ENCODE measurements around the gene TRIM26.

TRIM26 gene

GRCh38 chr6:30234356-30234755 lies 21.1 kb upstream of the TRIM26 start:
- Histone ChIP-seq H3F3A (ENCODE audit: insufficient read depth) (no peaks in the 10 kb centered on the region), H2AFZ (ENCODE audit: low read depth, low read length, severe bottlenecking) (no peak overlapping the region), H3K4me2 (ENCODE audit: low read depth, low read length, poor library complexity, severe bottlenecking) (no peak overlapping the region), H3K9me2 (replicated peaks; ENCODE audit: insufficient read depth, low read length) (no peaks in the 10 kb centered on the region), H3K79me2 (ENCODE audit: insufficient read depth, low read length) (no peaks in the 10 kb centered on the region), H3K9me3 (ENCODE audit: insufficient read depth, low read length) (no peaks in the 10 kb centered on the region), H4K20me1 (ENCODE audit: low read depth, low read length) (no peaks in the 10 kb centered on the region), H3K36me3 (ENCODE audit: low read length) (no peaks in the 10 kb centered on the region), H3K27ac (ENCODE audit: low read depth, low read length) (no peak overlapping the region), H3K27me3 (ENCODE audit: low read length) (no peaks in the 10 kb centered on the region), H3K4me3 (ENCODE audit: insufficient read depth, low read length, poor library complexity, severe bottlenecking) (no peak overlapping the region), H3K9ac (ENCODE audit: low read length) (no peak overlapping the region)
- no peak for TF ChIP-seq EZH2phosphoT487 (conservative IDR thresholded peaks at IDR 0.05; ENCODE audit: low read length)
- TF ChIP-seq CTCF (IDR thresholded peaks at IDR 0.05; ENCODE audit: insufficient read depth, low read length, poor library complexity, severe bottlenecking), result no peak

- no peaks in the 10 kb centered on the region for H4K20me1 ChIP-seq (ENCODE audit: low read depth, low read length)
- no peaks in the 10 kb centered on the region for H3K27me3 ChIP-seq (ENCODE audit: low read length)
- H3K79me2 ChIP-seq (ENCODE audit: insufficient read depth, low read length), result no peaks in the 10 kb centered on the region
- H3K27ac ChIP-seq (ENCODE audit: low read depth, low read length), result no peak overlapping the region
- no peaks in the 10 kb centered on the region for H3K9me3 ChIP-seq (ENCODE audit: insufficient read depth, low read length)
- no peaks in the 10 kb centered on the region for H3F3A ChIP-seq (ENCODE audit: insufficient read depth)
- H3K9me2 ChIP-seq (replicated peaks; ENCODE audit: insufficient read depth, low read length), result no peaks in the 10 kb centered on the region
- H3K4me2 ChIP-seq (ENCODE audit: low read depth, low read length, poor library complexity, severe bottlenecking), result no peak overlapping the region
- no peaks in the 10 kb centered on the region for H3K36me3 ChIP-seq (ENCODE audit: low read length)
- no peak overlapping the region for H2AFZ ChIP-seq (ENCODE audit: low read depth, low read length, severe bottlenecking)
- no peak overlapping the region for H3K4me3 ChIP-seq (ENCODE audit: insufficient read depth, low read length, poor library complexity, severe bottlenecking)
- TF ChIP-seq CTCF (IDR thresholded peaks at IDR 0.05; ENCODE audit: insufficient read depth, low read length, poor library complexity, severe bottlenecking) (no peak), EZH2phosphoT487 (conservative IDR thresholded peaks at IDR 0.05; ENCODE audit: low read length) (no peak)
- no peak overlapping the region for H3K9ac ChIP-seq (ENCODE audit: low read length)
These were observed 17.9 kb upstream of the TRIM26 start for GRCh38 chr6:30231067-30231466.

- TF ChIP-seq CTCF (IDR thresholded peaks at IDR 0.05; ENCODE audit: insufficient read depth, low read length, poor library complexity, severe bottlenecking), result no peak
- TF ChIP-seq EZH2phosphoT487 (conservative IDR thresholded peaks at IDR 0.05; ENCODE audit: low read length), result no peak
- no peak overlapping the region for H3K9ac ChIP-seq (ENCODE audit: low read length)
- H3K27ac ChIP-seq (ENCODE audit: low read depth, low read length), result no peak overlapping the region
- peaks cover 18% of the 10 kb centered on the region; the same call in 1 of the 2 replicates for H3K9me3 ChIP-seq (ENCODE audit: insufficient read depth, low read length)
- H3K4me3 ChIP-seq (ENCODE audit: insufficient read depth, low read length, poor library complexity, severe bottlenecking), result no peak overlapping the region
- no peaks in the 10 kb centered on the region for H3F3A ChIP-seq (ENCODE audit: insufficient read depth)
- H3K27me3 ChIP-seq (ENCODE audit: low read length), result no peaks in the 10 kb centered on the region
- no peaks in the 10 kb centered on the region for H3K79me2 ChIP-seq (ENCODE audit: insufficient read depth, low read length)
- peak overlapping the region; percentile 0 for H2AFZ ChIP-seq (ENCODE audit: low read depth, low read length, severe bottlenecking)
- H3K4me2 ChIP-seq (ENCODE audit: low read depth, low read length, poor library complexity, severe bottlenecking), result no peak overlapping the region
- H4K20me1 ChIP-seq (ENCODE audit: low read depth, low read length), result no peaks in the 10 kb centered on the region
- no peaks in the 10 kb centered on the region for H3K36me3 ChIP-seq (ENCODE audit: low read length)
- no peaks in the 10 kb centered on the region for H3K9me2 ChIP-seq (replicated peaks; ENCODE audit: insufficient read depth, low read length)
These were observed 14.7 kb upstream of the TRIM26 start for GRCh38 chr6:30227763-30228487.

All from SU-DHL-6 (cell line).